NCI-H226 (cell line): ENCODE results near the gene CLDN22.

Experiments
- DNase-seq: peaks from one replicate; pipeline ENCODE4 v3.0.0-alpha.2; 2015

Gene CLDN22

GRCh38 chr4:183318656-183319055, 1.4 kb downstream of the CLDN22 start:
- no peak for DNase-seq

- no peak for DNase-seq
These were observed 5.3 kb downstream of the CLDN22 start for GRCh38 chr4:183314806-183315205.

GRCh38 chr4:183314336-183314735, 5.7 kb downstream of the CLDN22 start:
- DNase-seq, result no peak

GRCh38 chr4:183312841-183313240, 7.2 kb downstream of the CLDN22 start:
- DNase-seq, result no peak

- DNase-seq, result no peak
These were observed 13.3 kb downstream of the CLDN22 start for GRCh38 chr4:183306811-183307210.

- DNase-seq, result no peak
These were observed 15.5 kb downstream of the CLDN22 start for GRCh38 chr4:183304538-183304937.

GRCh38 chr4:183304067-183304466, 16.0 kb downstream of the CLDN22 start:
- DNase-seq, result no peak

- no peak for DNase-seq
These were observed 16.8 kb downstream of the CLDN22 start for GRCh38 chr4:183303301-183303700.

- DNase-seq, result no peak
These were observed 19.4 kb downstream of the CLDN22 start for GRCh38 chr4:183300655-183301054.

GRCh38 chr4:183300070-183300469, 20.0 kb downstream of the CLDN22 start:
- DNase-seq, result no peak

GRCh38 chr4:183299464-183299863, 20.6 kb downstream of the CLDN22 start:
- no peak for DNase-seq

- no peak for DNase-seq
These were observed 22.4 kb downstream of the CLDN22 start for GRCh38 chr4:183297675-183298074.

GRCh38 chr4:183295711-183296110, 24.4 kb downstream of the CLDN22 start:
- no peak for DNase-seq

GRCh38 chr4:183291070-183291469, 29.0 kb downstream of the CLDN22 start:
- no peak for DNase-seq

GRCh38 chr4:183289688-183290087, 30.4 kb downstream of the CLDN22 start:
- DNase-seq, result peak; percentile 9

- no peak for DNase-seq
These were observed 31.1 kb downstream of the CLDN22 start for GRCh38 chr4:183288955-183289354.

- DNase-seq, result no peak
These were observed 32.4 kb downstream of the CLDN22 start for GRCh38 chr4:183287677-183288076.

GRCh38 chr4:183287309-183287659, 32.8 kb downstream of the CLDN22 start:
- no peak for DNase-seq

- DNase-seq, result no peak
These were observed 33.3 kb downstream of the CLDN22 start for GRCh38 chr4:183286590-183287308.

GRCh38 chr4:183285886-183286285, 34.2 kb downstream of the CLDN22 start:
- no peak for DNase-seq

GRCh38 chr4:183284965-183285364, 35.1 kb downstream of the CLDN22 start:
- no peak for DNase-seq

GRCh38 chr4:183284258-183284785, 35.8 kb downstream of the CLDN22 start:
- DNase-seq, result no peak

- DNase-seq, result no peak
These were observed 44.0 kb downstream of the CLDN22 start for GRCh38 chr4:183276106-183276505.

GRCh38 chr4:183272384-183272783, 47.7 kb downstream of the CLDN22 start:
- DNase-seq, result no peak

- DNase-seq, result no peak
These were observed 51.5 kb downstream of the CLDN22 start for GRCh38 chr4:183268556-183268955.
